GM23338 (cell line): ENCODE measurements around the gene TNFSF9. TPM values are rescaled to one million over a fixed set of nuclear protein-coding genes. Genes with fewer than 3 reads are reported as not detected.

Experiments used
- ATAC-seq: fragments of 200-7000 bp; cut with Tn5 transposase; 3 replicates; pipeline ENCODE4 v1.9.1; 2020
- DNase-seq: peaks from one replicate; pipeline ENCODE4 v3.0.0-alpha.2; 2015; ENCODE audit warnings: low spot score
- H2AFZ ChIP-seq: fragments of 200-600 bp; sonication (generic); 2 replicates; pipeline ENCODE4 v1.8.0; 2016; ENCODE audit warnings: antibody characterized with exemption, mild to moderate bottlenecking, moderate library complexity
- H3F3A ChIP-seq: fragments of 200-600 bp; sonication (generic); replicated peaks from 2 replicates; pipeline ENCODE4 v1.8.0; 2017; ENCODE audit warnings: antibody characterized with exemption, mixed run types, low read depth
- H3K27ac ChIP-seq: fragments of 200-600 bp; sonication (generic); 2 replicates; pipeline ENCODE4 v1.6.1; 2016; ENCODE audit warnings: low read depth
- H3K27me3 ChIP-seq: fragments of 200-600 bp; sonication (generic); 2 replicates; pipeline ENCODE4 v1.8.0; 2016; ENCODE audit warnings: mild to moderate bottlenecking, mixed run types, moderate library complexity; ENCODE audit not compliant: insufficient read depth
- H3K36me3 ChIP-seq: fragments of 200-600 bp; sonication (generic); 2 replicates; pipeline ENCODE4 v1.8.0; 2016; ENCODE audit warnings: mild to moderate bottlenecking; ENCODE audit not compliant: insufficient read depth
- H3K4me1 ChIP-seq: fragments of 200-600 bp; sonication (generic); 2 replicates; pipeline ENCODE4 v1.8.0; 2016; ENCODE audit warnings: mild to moderate bottlenecking, moderate library complexity; ENCODE audit not compliant: insufficient read depth
- H3K4me2 ChIP-seq: fragments of 200-600 bp; sonication (generic); 2 replicates; pipeline ENCODE4 v1.7.1; 2017; ENCODE audit warnings: mixed run types
- H3K4me3 ChIP-seq: fragments of 200-600 bp; sonication (generic); 2 replicates; pipeline ENCODE4 v1.6.1; 2016; ENCODE audit warnings: mixed run types
- H3K79me2 ChIP-seq: fragments of 200-600 bp; sonication (generic); replicated peaks from 2 replicates; pipeline ENCODE4 v1.8.0; 2017; ENCODE audit warnings: mild to moderate bottlenecking; ENCODE audit not compliant: insufficient read depth
- H3K9me2 ChIP-seq: fragments of 200-600 bp; sonication (generic); 2 replicates; pipeline ENCODE4 v1.8.0; 2017; ENCODE audit not compliant: insufficient read depth
- H4K20me1 ChIP-seq: fragments of 200-600 bp; sonication (generic); replicated peaks from 2 replicates; pipeline ENCODE4 v1.8.0; 2017; ENCODE audit warnings: mild to moderate bottlenecking; ENCODE audit not compliant: insufficient read depth
- H3K27ac Mint-ChIP-seq: 2 replicates; pipeline ENCODE4 v1.8.0; 2020; ENCODE audit warnings: inconsistent platforms, mild to moderate bottlenecking, moderate library complexity, mixed read lengths
- H3K27me3 Mint-ChIP-seq: 3 replicates; pipeline ENCODE4 v1.8.0; 2022; ENCODE audit warnings: low read depth, mild to moderate bottlenecking, moderate library complexity, mixed read lengths, inconsistent platforms; ENCODE audit not compliant: insufficient read depth, poor library complexity
- H3K36me3 Mint-ChIP-seq: 3 replicates; pipeline ENCODE4 v1.8.0; 2021; ENCODE audit warnings: low read depth, mild to moderate bottlenecking, inconsistent platforms, moderate library complexity, mixed read lengths
- H3K4me1 Mint-ChIP-seq: 3 replicates; pipeline ENCODE4 v1.8.0; 2020; ENCODE audit warnings: mild to moderate bottlenecking, inconsistent platforms, mixed read lengths
- H3K4me3 Mint-ChIP-seq: 3 replicates; pipeline ENCODE4 v1.8.0; 2021; ENCODE audit warnings: moderate library complexity, mild to moderate bottlenecking, inconsistent platforms, mixed read lengths
- H3K9me3 Mint-ChIP-seq: 3 replicates; pipeline ENCODE4 v1.8.0; 2020; ENCODE audit warnings: moderate library complexity, mild to moderate bottlenecking, inconsistent platforms, mixed read lengths
- CREB1 ChIP-seq: fragments of 250-450 bp; sonication (Bioruptor Pico); IDR thresholded peaks from 2 replicates; pipeline ENCODE4 v1.5.0; 2020; ENCODE audit warnings: low read depth, mild to moderate bottlenecking, moderate library complexity
- JUNB ChIP-seq: IDR thresholded peaks from one replicate; pipeline ENCODE4 v1.6.1; 2016; ENCODE audit warnings: antibody characterized with exemption; ENCODE audit not compliant: unreplicated experiment
- POLR2AphosphoS5 ChIP-seq: IDR thresholded peaks from 2 replicates; pipeline ENCODE4 v1.6.1; 2016; ENCODE audit warnings: antibody characterized with exemption, low read depth
- ZNF114 ChIP-seq: fragments of 250-450 bp; sonication (Bioruptor Pico); IDR thresholded peaks from 2 replicates; pipeline ENCODE4 v1.5.0; 2020; ENCODE audit warnings: mild to moderate bottlenecking, moderate library complexity
- ZNF331 ChIP-seq: fragments of 250-450 bp; sonication (Bioruptor Pico); IDR thresholded peaks from 2 replicates; pipeline ENCODE4 v1.5.0; 2020; ENCODE audit warnings: low read depth, mild to moderate bottlenecking, moderate library complexity
- polyA plus RNA-seq: library from polyadenylated mRNA; unstranded; fragments of >200 nt; fragmentation: Nextera tagmentation; extraction: Ambion mirVana; gene quantifications from 2 replicates; pipeline ENCODE4 v1.2.1, GENCODE V29; 2016
- total RNA-seq: library from RNA; depleted of rRNA; stranded (reverse); fragments of >200 nt; shearing (Covaris generic); gene quantifications from 2 replicates; pipeline ENCODE4 v1.2.3, GENCODE V29; 2014
- TF ChIP-seq, protein P1 (sequence below): fragments of 250-450 bp; sonication (Bioruptor Pico); IDR thresholded peaks from 2 replicates; pipeline ENCODE4 v1.5.0; 2020; ENCODE audit warnings: mild to moderate bottlenecking, moderate library complexity
- TF ChIP-seq, protein P2 (sequence below): IDR thresholded peaks from 2 replicates; pipeline ENCODE4 v1.6.1; 2016; ENCODE audit warnings: antibody characterized with exemption
- TF ChIP-seq, protein P3 (sequence below), 2 experiments: fragments of 200-600 bp in 1 of 2; sonication (generic) in 1 of 2; conservative IDR thresholded peaks; 2 replicates each; pipeline versions ENCODE4 v1.5.1 to v1.6.1; 2016 to 2017; ENCODE audit warnings: antibody characterized with exemption in 2 of 2, low read depth in 2 of 2, mild to moderate bottlenecking in 2 of 2, moderate library complexity in 1 of 2

Gene TNFSF9
- total and polyA plus RNA-seq, 2 experiments from 2014 or later = 2.6 to 9.1 TPM

DNA sequence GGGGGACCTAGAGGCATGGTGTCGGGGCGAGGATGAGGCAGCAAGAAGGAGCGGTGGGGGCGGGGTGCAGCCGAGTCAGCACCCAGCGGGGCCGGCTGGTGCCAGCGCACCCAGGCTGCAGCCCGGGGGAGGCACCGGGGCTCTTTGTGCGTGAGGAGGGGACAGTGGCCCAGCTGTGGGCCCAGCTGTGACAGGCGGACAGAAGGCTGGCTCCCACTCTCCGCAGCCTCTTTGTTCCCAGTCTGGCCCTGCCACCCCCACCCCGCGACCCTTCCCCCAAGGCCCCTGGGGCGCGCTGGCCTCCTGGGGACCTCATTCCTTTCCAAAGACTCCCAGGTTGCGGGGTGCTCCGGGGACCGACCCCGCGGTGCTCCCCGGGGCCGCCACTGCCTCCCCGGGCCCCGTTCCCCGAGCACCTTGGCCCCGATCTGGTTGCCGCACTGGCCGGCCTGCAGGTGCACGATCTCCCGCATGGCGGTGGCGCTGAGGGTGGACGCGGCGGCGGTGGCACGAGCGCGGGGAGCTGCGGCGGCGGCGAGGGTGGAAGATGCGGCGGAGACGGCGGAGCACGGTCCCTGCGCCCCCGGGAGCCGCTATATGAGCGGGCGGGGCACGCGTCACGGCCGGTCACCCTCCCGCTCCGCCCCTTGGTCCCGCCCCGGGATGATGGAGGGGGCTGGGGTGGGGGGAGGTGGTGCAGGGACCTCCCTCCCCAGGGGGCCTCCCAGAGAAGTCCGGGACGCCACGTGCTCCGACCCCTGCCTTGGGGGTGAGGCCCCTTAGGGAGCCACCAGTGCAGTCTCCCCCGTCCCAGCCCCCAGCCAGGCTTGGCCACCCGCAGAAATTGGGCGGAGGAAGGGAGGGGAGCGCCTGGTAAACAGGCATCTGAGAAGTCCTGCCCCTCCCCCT lies 28.8 kb upstream of the TNFSF9 start, which contains the start of gene TUBB4A:
Gene TUBB4A, minus strand, starts transcription at position 570 of the 909 bp plus-strand sequence. Its CDS starts 97 bp downstream, at position 473.
- Histone ChIP-seq H3K9me2 (no peaks in the 10 kb centered on the region), H3K27me3 (peaks cover 10% of the 10 kb centered on the region; the same call in 1 of the 2 replicates), H3K27ac (no peak within 1 kb of the TSS), H3K36me3 (no peaks in the 10 kb centered on the region), H4K20me1 (no peaks in the 10 kb centered on the region), H3F3A (no peaks in the 10 kb centered on the region), H2AFZ (peak within 1 kb of the TSS; percentile 97), H3K4me1 (peaks cover 6% of the 10 kb centered on the region; the same call in 1 of the 2 replicates), H3K4me2 (peak within 1 kb of the TSS; percentile 91), H3K4me3 (peak within 1 kb of the TSS; percentile 86), H3K79me2 (no peaks in the 10 kb centered on the region)
- no peaks in the 10 kb centered on the region; the same call in 2 of the 3 replicates for H3K9me3 Mint-ChIP-seq
- DNase-seq = peak; percentile 62
- peak; percentile 77 for ATAC-seq
- H3K36me3 Mint-ChIP-seq = no peaks in the 10 kb centered on the region; the same call in 2 of the 3 replicates
- H3K4me1 Mint-ChIP-seq = peaks cover 10% of the 10 kb centered on the region
- peak; percentile 47 for TF ChIP-seq CREB1 (CRISPR knock-in tag)
- TF ChIP-seq, protein P1, sequence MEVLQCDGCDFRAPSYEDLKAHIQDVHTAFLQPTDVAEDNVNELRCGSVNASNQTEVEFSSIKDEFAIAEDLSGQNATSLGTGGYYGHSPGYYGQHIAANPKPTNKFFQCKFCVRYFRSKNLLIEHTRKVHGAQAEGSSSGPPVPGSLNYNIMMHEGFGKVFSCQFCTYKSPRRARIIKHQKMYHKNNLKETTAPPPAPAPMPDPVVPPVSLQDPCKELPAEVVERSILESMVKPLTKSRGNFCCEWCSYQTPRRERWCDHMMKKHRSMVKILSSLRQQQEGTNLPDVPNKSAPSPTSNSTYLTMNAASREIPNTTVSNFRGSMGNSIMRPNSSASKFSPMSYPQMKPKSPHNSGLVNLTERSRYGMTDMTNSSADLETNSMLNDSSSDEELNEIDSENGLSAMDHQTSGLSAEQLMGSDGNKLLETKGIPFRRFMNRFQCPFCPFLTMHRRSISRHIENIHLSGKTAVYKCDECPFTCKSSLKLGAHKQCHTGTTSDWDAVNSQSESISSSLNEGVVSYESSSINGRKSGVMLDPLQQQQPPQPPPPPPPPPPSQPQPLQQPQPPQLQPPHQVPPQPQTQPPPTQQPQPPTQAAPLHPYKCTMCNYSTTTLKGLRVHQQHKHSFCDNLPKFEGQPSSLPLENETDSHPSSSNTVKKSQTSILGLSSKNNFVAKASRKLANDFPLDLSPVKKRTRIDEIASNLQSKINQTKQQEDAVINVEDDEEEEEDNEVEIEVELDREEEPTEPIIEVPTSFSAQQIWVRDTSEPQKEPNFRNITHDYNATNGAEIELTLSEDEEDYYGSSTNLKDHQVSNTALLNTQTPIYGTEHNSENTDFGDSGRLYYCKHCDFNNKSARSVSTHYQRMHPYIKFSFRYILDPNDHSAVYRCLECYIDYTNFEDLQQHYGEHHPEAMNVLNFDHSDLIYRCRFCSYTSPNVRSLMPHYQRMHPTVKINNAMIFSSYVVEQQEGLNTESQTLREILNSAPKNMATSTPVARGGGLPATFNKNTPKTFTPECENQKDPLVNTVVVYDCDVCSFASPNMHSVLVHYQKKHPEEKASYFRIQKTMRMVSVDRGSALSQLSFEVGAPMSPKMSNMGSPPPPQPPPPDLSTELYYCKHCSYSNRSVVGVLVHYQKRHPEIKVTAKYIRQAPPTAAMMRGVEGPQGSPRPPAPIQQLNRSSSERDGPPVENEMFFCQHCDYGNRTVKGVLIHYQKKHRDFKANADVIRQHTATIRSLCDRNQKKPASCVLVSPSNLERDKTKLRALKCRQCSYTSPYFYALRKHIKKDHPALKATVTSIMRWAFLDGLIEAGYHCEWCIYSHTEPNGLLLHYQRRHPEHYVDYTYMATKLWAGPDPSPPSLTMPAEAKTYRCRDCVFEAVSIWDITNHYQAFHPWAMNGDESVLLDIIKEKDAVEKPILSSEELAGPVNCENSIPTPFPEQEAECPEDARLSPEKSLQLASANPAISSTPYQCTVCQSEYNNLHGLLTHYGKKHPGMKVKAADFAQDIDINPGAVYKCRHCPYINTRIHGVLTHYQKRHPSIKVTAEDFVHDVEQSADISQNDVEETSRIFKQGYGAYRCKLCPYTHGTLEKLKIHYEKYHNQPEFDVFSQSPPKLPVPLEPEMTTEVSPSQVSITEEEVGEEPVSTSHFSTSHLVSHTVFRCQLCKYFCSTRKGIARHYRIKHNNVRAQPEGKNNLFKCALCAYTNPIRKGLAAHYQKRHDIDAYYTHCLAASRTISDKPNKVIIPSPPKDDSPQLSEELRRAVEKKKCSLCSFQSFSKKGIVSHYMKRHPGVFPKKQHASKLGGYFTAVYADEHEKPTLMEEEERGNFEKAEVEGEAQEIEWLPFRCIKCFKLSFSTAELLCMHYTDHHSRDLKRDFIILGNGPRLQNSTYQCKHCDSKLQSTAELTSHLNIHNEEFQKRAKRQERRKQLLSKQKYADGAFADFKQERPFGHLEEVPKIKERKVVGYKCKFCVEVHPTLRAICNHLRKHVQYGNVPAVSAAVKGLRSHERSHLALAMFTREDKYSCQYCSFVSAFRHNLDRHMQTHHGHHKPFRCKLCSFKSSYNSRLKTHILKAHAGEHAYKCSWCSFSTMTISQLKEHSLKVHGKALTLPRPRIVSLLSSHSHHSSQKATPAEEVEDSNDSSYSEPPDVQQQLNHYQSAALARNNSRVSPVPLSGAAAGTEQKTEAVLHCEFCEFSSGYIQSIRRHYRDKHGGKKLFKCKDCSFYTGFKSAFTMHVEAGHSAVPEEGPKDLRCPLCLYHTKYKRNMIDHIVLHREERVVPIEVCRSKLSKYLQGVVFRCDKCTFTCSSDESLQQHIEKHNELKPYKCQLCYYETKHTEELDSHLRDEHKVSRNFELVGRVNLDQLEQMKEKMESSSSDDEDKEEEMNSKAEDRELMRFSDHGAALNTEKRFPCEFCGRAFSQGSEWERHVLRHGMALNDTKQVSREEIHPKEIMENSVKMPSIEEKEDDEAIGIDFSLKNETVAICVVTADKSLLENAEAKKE (CRISPR knock-in tag) = no peak
- TF ChIP-seq JUNB = no peak
- TF ChIP-seq, protein P2, sequence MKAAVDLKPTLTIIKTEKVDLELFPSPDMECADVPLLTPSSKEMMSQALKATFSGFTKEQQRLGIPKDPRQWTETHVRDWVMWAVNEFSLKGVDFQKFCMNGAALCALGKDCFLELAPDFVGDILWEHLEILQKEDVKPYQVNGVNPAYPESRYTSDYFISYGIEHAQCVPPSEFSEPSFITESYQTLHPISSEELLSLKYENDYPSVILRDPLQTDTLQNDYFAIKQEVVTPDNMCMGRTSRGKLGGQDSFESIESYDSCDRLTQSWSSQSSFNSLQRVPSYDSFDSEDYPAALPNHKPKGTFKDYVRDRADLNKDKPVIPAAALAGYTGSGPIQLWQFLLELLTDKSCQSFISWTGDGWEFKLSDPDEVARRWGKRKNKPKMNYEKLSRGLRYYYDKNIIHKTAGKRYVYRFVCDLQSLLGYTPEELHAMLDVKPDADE = no peak
- no peak for TF ChIP-seq ZNF331 (CRISPR knock-in tag)
- TF ChIP-seq POLR2AphosphoS5 = peak; percentile 63
- TF ChIP-seq, protein P3, sequence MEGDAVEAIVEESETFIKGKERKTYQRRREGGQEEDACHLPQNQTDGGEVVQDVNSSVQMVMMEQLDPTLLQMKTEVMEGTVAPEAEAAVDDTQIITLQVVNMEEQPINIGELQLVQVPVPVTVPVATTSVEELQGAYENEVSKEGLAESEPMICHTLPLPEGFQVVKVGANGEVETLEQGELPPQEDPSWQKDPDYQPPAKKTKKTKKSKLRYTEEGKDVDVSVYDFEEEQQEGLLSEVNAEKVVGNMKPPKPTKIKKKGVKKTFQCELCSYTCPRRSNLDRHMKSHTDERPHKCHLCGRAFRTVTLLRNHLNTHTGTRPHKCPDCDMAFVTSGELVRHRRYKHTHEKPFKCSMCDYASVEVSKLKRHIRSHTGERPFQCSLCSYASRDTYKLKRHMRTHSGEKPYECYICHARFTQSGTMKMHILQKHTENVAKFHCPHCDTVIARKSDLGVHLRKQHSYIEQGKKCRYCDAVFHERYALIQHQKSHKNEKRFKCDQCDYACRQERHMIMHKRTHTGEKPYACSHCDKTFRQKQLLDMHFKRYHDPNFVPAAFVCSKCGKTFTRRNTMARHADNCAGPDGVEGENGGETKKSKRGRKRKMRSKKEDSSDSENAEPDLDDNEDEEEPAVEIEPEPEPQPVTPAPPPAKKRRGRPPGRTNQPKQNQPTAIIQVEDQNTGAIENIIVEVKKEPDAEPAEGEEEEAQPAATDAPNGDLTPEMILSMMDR (conservative IDR thresholded peaks at IDR 0.05; ENCODE audit: low read depth in 2 of 2) = no peak
- TF ChIP-seq ZNF114 (CRISPR knock-in tag) = no peak
- peak within 1 kb of the TSS; percentile 67; the same call in 1 of the 2 replicates for H3K27ac Mint-ChIP-seq
- peaks cover 25% of the 10 kb centered on the region for H3K27me3 Mint-ChIP-seq
- H3K4me3 Mint-ChIP-seq = peak within 1 kb of the TSS; percentile 86
